CD4-positive, alpha-beta T cell (primary cell): Measurements from ENCODE around the gene SDK1. TPM values are rescaled to one million over a fixed set of nuclear protein-coding genes. Genes with fewer than 3 reads are reported as not detected.

ENCODE experiments used
- ATAC-seq: fragments of 200-7000 bp; cut with Tn5 transposase; one replicate; pipeline ENCODE4 v1.10.0; 2022; ENCODE audit warnings: mild to moderate bottlenecking; ENCODE audit not compliant: poor library complexity
- CTCF ChIA-PET: fragments of 350-600 bp; sonication (Branson Sonifier 250); formaldehyde crosslinking; loops from one replicate; lab custom pipeline; 2021; ENCODE audit warnings: antibody characterized with exemption, inconsistent platforms; lab: Charles Lee
- POLR2A ChIA-PET: fragments of 350-600 bp; sonication (Branson Sonifier 250); formaldehyde crosslinking; loops from one replicate; lab custom pipeline; 2021; ENCODE audit warnings: antibody characterized with exemption, inconsistent platforms; lab: Charles Lee
- DNase-seq, 14 experiments: peaks; one replicate each; pipeline ENCODE4 v3.0.0-alpha.2; 2013 to 2020; ENCODE audit warnings: mixed read lengths in 2 of 14
- H3K27ac ChIP-seq, 2 donors: one replicate each; pipeline versions ENCODE4 v1.5.1 to v1.7.0; 2013; ENCODE audit warnings: low read length in 2 of 2, low read depth in 1 of 2, mild to moderate bottlenecking in 1 of 2
- H3K27me3 ChIP-seq, 2 experiments: 1 replicate in 1 of 2; 2 replicates in 1 of 2; pipeline versions ENCODE4 v1.6.1 to v1.7.0; 2013; ENCODE audit warnings: low read length in 2 of 2, control low read depth in 1 of 2, mild to moderate bottlenecking in 1 of 2, moderate library complexity in 1 of 2; ENCODE audit not compliant: insufficient read depth in 2 of 2, control insufficient read depth in 1 of 2
- H3K36me3 ChIP-seq: one replicate; pipeline ENCODE4 v1.6.1; 2013; ENCODE audit warnings: low read length, control low read depth; ENCODE audit not compliant: insufficient read depth
- H3K4me1 ChIP-seq: one replicate; pipeline ENCODE4 v1.6.1; 2013; ENCODE audit warnings: low read length, control low read depth; ENCODE audit not compliant: insufficient read depth
- H3K4me3 ChIP-seq: one replicate; pipeline ENCODE4 v1.5.1; 2013; ENCODE audit warnings: mild to moderate bottlenecking, low read length, moderate library complexity
- H3K9me3 ChIP-seq, 2 experiments: 1 replicate in 1 of 2; 2 replicates in 1 of 2; pipeline versions ENCODE4 v1.6.1 to v1.7.0; 2013; ENCODE audit warnings: low read length in 2 of 2, mild to moderate bottlenecking in 2 of 2, control low read depth in 1 of 2, moderate library complexity in 1 of 2; ENCODE audit not compliant: control insufficient read depth in 1 of 2, insufficient read depth in 1 of 2
- H3K27ac Mint-ChIP-seq: one replicate; pipeline ENCODE4 v1.8.0; 2020; ENCODE audit warnings: mixed read lengths
- H3K27me3 Mint-ChIP-seq: one replicate; pipeline ENCODE4 v1.8.0; 2021; ENCODE audit warnings: mixed read lengths
- H3K36me3 Mint-ChIP-seq: one replicate; pipeline ENCODE4 v1.8.0; 2021; ENCODE audit warnings: low read depth, mixed read lengths
- H3K4me1 Mint-ChIP-seq: one replicate; pipeline ENCODE4 v1.8.0; 2021; ENCODE audit warnings: low read depth, mixed read lengths
- H3K4me3 Mint-ChIP-seq: one replicate; pipeline ENCODE4 v1.8.0; 2020; ENCODE audit warnings: mild to moderate bottlenecking, mixed read lengths
- H3K9me3 Mint-ChIP-seq: one replicate; pipeline ENCODE4 v1.8.0; 2020; ENCODE audit warnings: mixed read lengths
- intact Hi-C, 2 experiments: fragments of 100-400 bp; cut with DNase I in 1 of 2; cut with micrococcal nuclease in 1 of 2; formaldehyde crosslinking; loops; one replicate each; pipeline versions ENCODE4 v1.15.1 to v1.9.0; 2023 to 2025; cut with DNase I, micrococcal nuclease
- total RNA-seq, 174 experiments: library from RNA in 2 of 174; stranded (reverse) in 2 of 174; gene quantifications; one replicate each; pipeline ENCODE4 v1.2.3 and lab custom pipeline; 2021 to 2026
- TF ChIP-seq, protein P1 (sequence below): fragments of 200-600 bp; IDR thresholded peaks from one replicate; pipeline ENCODE4 v1.8.0; 2022; ENCODE audit warnings: antibody characterized with exemption, mild to moderate bottlenecking

The SDK1 gene
- total RNA-seq, 2 experiments from 2014 or later: 1.1 to 1.3 TPM

GRCh38 chr7:3437467-3437866 is 136.4 kb downstream of the SDK1 start:
- Mint-ChIP-seq H3K4me1 (no peaks in the 10 kb centered on the region), H3K4me3 (no peak overlapping the region), H3K36me3 (no peaks in the 10 kb centered on the region), H3K9me3 (no peaks in the 10 kb centered on the region), H3K27ac (no peak overlapping the region), H3K27me3 (no peaks in the 10 kb centered on the region)
- CTCF ChIA-PET: no interaction called here
- Histone ChIP-seq H3K36me3 (no peaks in the 10 kb centered on the region), H3K27me3 (no peaks in the 10 kb centered on the region), H3K4me1 (no peaks in the 10 kb centered on the region), H3K27ac (no peak overlapping the region), H3K4me3 (no peak overlapping the region), H3K9me3 (no peaks in the 10 kb centered on the region)
- POLR2A ChIA-PET: no interaction called here
- DNase-seq (no peak), ATAC-seq (no peak)
- intact Hi-C loops: no loop called here
- TF ChIP-seq, protein P1, sequence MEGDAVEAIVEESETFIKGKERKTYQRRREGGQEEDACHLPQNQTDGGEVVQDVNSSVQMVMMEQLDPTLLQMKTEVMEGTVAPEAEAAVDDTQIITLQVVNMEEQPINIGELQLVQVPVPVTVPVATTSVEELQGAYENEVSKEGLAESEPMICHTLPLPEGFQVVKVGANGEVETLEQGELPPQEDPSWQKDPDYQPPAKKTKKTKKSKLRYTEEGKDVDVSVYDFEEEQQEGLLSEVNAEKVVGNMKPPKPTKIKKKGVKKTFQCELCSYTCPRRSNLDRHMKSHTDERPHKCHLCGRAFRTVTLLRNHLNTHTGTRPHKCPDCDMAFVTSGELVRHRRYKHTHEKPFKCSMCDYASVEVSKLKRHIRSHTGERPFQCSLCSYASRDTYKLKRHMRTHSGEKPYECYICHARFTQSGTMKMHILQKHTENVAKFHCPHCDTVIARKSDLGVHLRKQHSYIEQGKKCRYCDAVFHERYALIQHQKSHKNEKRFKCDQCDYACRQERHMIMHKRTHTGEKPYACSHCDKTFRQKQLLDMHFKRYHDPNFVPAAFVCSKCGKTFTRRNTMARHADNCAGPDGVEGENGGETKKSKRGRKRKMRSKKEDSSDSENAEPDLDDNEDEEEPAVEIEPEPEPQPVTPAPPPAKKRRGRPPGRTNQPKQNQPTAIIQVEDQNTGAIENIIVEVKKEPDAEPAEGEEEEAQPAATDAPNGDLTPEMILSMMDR: no peak

DNA sequence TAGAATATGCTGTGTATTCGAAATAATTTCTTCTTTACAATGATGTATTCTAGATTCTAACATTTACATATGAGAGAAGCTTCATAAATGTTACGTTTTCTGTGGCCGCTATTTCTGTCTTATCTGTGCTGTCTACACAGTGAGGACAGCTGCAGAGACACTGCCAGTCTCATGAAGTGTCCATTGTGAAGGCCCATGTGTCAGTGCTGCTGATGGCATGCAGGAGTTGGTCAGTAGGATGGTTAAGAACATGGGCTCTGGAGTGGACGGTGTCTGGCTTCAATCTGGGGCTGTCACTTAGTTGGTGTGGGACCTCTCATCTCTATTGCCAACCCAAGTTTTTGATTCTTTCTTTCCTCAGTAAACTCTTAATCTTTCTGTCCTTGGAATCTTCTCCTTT is 137.3 kb downstream of the SDK1 start:
- POLR2A ChIA-PET: no interaction called here
- CTCF ChIA-PET: no interaction called here
- H3K9me3 ChIP-seq: no peaks in the 10 kb centered on the region
- H3K4me3 ChIP-seq: no peak overlapping the region
- no peaks in the 10 kb centered on the region for H3K27me3 ChIP-seq
- intact Hi-C loops: no loop called here
- no peaks in the 10 kb centered on the region for H3K36me3 ChIP-seq
- no peaks in the 10 kb centered on the region for H3K36me3 Mint-ChIP-seq
- H3K27me3 Mint-ChIP-seq: no peaks in the 10 kb centered on the region
- no peak for ATAC-seq
- TF ChIP-seq, protein P1: no peak
- no peak overlapping the region for H3K27ac ChIP-seq
- H3K4me3 Mint-ChIP-seq: no peak overlapping the region
- no peaks in the 10 kb centered on the region for H3K4me1 Mint-ChIP-seq
- H3K9me3 Mint-ChIP-seq: no peaks in the 10 kb centered on the region
- no peaks in the 10 kb centered on the region for H3K4me1 ChIP-seq
- DNase-seq: no peak
- no peak overlapping the region for H3K27ac Mint-ChIP-seq

- Histone ChIP-seq H3K27me3 (no peaks in the 10 kb centered on the region), H3K4me3 (no peak overlapping the region), H3K9me3 (no peaks in the 10 kb centered on the region), H3K36me3 (no peaks in the 10 kb centered on the region), H3K27ac (no peak overlapping the region), H3K4me1 (no peaks in the 10 kb centered on the region)
- no peak overlapping the region for H3K4me3 Mint-ChIP-seq
- ATAC-seq (no peak), DNase-seq (no peak)
- POLR2A ChIA-PET: no interaction called here
- no peak overlapping the region for H3K27ac Mint-ChIP-seq
- TF ChIP-seq, protein P1: no peak
- H3K36me3 Mint-ChIP-seq: no peaks in the 10 kb centered on the region
- CTCF ChIA-PET: no interaction called here
- H3K9me3 Mint-ChIP-seq: no peaks in the 10 kb centered on the region
- intact Hi-C loops: no loop called here
- H3K27me3 Mint-ChIP-seq: no peaks in the 10 kb centered on the region
- no peaks in the 10 kb centered on the region for H3K4me1 Mint-ChIP-seq
These were observed 138.4 kb downstream of the SDK1 start for GRCh38 chr7:3439333-3440030.
